GDM1 (cell line): ENCODE data around the gene CD81.

Experiments used
- DNase-seq: peaks from one replicate; lab custom pipeline; 2025; lab: John Stamatoyannopoulos, UW

The CD81 gene

DNA sequence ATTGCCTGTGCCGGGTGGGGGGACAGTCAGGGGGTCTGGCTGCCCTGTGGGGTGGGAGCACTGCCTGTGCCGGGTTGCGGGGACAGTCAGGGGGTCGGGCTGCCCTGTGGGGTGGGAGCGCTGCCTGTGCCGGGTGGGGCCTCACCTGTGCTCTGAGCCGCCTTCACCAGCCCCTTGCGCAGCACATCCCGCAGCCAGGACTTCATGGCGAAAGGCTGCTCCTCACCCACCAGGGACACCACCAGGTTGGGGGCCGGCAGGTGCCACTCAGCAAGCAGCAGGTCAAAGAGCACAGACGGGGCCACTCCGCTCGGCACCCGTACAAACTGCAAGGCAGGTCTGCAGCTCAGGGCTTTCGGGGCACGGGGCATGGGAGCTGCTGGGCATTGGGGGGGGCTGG is 44.9 kb downstream of the CD81 start:
- DNase-seq = no peak

DNA sequence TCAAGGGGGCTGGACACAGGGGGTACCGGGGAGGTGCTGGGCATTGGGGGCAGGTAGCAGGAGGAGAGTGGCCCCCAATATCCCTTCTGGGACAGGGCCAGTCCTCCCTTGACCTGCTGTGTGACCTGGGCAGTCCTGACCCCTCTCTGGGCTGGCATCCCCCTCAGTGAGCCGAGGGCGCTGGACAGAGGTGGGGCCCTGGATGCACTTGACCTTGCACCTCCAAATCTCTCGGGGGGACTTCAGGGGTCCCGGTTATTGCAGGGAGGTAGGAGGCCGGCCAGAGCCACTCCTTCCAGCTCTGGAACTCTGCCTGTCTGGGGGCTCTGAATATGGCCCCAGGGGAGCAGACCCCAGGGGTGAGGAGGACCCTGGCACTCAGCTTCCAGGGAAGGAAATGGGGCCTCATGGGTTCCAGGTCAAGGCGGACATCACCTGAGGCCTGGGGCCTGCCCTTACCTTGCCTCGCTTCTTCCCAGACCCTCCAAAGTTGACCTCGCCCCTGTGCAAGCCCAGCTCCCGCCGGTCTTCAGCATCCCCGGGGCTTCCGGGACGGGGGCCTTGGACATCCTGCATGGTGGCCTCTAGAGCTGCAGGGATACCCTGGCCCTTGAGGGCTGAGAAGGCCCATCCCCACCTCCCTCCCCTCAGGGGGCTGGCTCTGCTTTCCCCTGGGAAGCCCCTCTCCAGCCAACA is 45.5 kb downstream of the CD81 start:
- DNase-seq = no peak

DNA sequence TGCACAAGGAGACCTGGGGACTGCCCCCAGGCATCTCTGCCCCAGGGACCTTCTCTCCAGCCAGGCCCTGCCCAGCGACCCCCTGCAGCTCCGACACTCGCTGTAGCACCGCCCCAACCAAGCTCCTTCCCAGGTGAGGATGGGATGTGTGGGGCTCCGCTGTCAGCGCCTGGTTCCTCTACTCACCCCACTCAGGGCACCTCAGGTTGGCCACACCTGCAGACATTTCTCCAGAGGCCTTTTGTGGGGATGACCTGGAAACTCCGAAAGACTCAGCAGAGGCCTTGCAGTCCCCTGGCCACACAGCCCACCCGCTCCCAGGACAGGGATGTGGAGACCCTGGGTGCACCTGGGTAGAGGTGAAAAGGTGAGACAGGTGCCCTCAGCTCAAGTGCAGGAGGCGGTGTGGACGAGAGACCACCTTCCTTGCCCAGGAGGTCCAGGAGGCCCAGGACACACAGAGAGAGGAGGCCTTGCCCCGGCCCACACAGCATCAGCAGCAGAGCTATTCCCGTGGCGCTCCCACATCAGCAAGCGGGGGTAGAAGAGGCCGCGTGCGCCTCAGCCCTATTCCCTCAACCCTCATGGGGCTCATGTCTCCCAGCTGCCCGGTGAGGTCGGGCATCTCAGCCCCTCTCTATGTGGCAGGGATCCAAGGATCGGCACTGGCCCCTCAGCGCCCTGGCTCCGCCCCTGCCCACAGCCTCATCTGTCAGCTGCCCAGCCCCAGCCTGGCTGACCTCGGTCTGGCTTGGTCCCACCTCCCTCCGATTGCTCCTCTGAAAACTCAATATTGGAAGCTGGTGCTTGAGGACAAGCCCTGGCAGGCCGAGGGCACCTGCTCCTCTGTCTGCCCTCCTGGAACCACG is 46.3 kb downstream of the CD81 start:
- DNase-seq = no peak

DNA sequence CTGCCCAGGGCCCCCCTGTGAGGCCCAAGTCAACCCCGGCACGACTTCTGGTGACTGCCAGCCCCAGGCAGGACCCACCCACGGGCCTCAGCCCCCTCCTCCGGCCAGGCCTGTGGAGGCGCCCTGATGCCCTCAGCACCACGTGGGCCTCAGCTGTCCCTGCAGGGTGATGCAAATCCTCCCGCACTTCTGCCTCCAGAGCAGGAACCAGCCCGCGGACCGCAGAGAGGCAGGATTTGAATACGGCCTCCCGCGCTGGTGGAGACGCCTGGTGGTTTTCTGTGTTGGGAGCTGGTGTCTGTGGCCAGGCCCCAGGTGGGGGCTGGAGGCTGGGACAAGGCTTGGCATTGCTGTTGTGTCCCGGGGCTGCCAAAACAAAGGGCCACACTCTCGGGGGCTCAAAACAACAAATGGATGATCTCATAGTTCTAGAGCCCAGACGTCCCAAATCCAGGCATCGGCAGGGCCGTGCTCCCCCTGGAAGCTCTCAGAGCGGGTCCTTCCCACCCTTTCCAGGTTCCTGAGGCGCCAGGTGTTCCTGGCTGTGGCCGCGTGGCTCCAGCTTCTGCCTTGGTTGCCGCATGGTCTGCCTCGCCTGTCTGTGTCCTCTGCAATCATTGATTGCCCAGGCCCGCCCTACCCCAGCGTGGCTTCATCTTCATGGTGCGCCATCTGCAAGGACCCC is 47.8 kb downstream of the CD81 start:
- DNase-seq = no peak

DNA sequence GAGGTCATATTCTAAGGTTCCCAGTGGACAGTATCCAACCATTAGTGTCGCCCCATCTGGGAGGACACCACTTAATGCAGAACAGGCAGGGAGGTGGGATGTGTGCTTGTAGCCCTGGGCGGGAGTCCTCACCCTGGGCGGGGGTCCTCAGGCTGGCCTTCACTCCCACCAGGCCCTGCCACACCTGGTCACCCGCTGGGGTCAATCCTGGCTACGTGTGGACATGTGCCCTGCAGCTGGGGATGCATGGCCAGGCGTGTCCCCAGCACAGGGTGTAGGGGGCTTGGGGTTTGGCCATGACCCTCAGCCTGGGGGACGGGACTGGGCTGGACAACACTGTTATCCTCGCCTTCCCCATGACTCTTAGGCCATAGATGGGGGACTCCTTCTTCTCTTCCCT is 48.4 kb downstream of the CD81 start:
- no peak for DNase-seq

DNA sequence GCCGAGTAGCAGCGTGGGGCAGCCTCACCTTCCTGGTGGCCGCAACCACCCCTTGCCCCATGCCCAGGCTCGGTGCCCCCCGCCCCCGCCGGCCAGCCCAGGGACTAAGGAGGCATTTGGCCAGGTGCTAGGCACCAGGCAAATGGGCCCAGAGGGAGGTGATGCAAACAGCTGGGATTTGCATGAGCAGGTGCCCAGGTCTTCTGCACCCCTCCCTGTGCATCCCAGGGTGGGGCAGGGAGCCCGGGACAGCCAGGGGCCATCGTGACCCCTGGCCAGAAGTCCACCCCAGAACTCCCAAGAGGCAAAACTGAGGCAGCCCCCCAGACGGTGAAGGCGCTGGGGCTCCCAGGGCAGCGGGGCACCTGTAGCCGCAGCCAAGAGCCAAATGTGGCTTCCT is 49.1 kb downstream of the CD81 start:
- DNase-seq = no peak

DNA sequence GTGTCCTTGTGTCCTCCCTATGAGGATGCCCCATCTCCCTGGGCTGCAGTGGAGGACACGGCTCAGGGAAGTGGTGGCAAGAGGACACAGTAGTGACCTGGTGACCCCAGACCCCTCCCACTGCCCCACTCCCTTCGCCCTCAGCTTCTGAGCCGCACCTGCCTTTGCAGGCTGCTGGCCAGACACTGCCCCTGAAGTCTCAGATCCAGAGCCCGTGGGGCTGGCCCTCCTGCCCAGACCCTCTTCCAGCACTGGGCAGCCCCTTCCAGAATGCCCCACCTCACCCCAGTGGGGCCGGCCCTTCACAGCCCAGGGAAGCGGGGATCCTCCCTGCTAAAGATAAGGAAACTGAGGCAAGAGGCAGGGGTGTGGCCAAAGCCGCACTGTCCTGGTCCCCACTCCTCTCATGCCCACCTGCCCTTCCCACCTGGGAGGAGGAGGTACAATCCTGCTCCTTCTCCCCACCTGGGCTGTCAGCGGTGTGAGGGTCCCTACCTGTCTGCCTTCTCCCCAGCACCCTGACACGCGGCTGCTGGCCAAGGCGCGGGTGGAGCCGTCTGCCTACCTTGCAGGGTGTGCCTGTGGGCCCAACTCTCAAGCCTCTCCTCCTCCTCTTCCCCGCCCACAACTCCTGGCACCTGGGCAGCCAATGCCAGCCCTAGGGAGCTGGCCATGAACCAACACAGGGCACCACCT is 49.9 kb downstream of the CD81 start:
- no peak for DNase-seq

DNA sequence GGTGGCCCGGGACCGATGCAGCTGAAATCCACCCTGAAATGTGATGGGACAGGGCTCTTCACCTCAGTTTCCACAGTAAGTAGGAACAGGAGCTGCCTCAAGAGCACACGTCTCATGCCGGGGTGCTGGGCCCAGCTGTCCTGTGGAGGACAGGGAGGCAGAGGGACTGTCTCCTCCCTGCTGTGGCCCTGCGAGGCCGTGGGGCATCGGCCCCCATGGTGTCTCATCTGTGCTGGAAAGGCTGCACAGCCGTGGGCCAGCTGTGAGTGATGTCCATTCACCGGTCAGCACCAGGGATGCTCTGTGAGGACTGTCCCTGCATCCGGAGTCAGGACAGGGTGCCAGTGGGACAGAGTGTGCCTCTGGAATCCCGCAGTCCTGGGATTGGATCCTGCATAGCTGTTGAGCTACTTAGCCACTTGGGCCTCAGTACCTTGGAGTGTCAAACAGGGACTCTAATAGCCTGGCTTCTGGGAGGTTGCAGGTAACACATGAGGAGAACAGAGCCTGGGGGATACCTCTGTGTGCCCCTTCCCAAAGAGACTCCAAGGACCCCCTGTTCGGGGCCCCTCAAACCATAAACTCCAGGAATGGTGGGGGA is 50.7 kb downstream of the CD81 start:
- DNase-seq = no peak

DNA sequence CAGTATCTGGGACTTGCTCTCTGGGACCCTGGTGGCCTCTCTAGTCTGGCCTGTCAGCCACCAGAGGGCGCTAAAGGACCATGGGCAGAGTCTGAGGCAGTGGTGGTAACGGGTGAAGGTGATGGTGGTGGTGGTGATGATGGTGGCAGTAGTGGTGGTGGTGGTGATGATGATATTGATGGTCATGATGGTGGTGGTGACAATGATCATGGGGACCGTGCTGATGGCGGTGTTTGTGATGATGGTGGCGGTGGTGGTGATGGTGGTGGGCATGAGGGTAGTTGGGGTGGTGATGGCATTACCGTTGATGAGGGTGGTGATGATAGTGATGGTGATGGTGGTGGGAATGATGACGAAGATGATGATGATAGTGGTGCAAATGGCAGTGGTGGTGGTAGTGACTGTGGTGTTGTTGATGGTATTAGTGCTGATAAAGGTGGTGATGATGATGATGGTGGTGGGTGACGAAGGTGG is 51.2 kb downstream of the CD81 start:
- DNase-seq = peak; percentile 50

DNA sequence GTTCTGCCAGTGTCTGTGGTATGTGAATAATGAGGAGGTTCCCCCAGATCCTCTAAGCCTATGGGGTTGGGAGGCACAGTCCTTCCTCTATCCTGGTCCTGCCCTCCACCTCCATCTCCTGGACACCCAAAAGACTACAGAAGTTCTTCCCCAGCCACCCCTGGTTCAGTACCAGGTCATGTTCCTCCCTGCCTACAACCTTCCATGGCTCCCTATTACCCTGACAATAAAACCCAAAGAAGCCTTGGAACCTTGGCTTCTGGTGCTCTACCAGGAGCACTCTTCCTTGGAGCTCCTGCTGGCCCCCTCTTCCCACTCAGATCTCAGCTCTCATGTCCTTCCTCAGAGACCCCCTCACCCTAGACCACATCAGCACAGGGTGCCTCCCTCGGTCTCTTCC is 54.3 kb downstream of the CD81 start:
- DNase-seq = no peak

DNA sequence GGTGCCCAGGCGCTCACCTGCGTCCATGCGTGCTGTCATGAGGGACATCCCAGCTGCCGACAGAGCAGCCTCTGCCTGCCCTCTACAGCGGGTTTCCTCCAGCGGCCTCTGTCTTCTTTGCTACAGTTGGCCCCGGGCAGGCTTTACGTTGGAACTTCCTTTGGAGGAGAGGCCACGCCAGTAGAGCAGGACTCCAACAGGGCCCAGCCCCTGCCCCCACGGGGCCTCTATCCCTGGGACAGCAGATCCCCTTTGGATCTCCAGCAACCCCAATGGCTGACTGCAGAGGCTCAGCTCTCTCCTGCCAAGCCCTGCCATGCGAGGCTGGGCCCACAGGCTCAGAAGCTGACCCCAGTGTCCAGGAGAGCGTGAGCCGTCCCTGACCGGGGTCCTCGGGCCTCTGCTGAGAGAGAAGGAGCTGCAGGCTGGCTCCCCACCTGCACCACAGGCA is 55.1 kb downstream of the CD81 start:
- no peak for DNase-seq

DNA sequence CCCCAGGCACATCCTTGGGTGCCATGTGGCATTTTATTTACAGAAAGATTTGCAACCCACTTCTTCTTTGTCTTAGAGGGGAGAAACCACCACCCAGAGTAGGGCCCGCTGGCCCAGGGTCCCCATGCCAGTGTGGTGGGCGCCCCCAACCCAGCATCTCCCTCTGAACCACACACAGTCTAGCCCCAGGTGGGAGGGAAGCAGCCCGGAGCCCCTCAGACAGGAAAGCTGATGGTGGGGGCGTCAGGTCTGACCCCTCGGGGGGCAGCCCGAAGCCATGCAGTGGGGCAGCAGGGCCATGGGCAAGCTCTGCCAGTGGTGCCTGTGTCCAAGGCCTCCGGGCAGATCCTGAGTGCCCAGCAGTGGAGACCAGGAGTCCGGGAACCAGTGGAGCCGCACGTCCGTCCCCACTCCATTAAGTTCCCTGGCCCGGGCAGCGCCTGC is 55.5 kb downstream of the CD81 start:
- no peak for DNase-seq

DNA sequence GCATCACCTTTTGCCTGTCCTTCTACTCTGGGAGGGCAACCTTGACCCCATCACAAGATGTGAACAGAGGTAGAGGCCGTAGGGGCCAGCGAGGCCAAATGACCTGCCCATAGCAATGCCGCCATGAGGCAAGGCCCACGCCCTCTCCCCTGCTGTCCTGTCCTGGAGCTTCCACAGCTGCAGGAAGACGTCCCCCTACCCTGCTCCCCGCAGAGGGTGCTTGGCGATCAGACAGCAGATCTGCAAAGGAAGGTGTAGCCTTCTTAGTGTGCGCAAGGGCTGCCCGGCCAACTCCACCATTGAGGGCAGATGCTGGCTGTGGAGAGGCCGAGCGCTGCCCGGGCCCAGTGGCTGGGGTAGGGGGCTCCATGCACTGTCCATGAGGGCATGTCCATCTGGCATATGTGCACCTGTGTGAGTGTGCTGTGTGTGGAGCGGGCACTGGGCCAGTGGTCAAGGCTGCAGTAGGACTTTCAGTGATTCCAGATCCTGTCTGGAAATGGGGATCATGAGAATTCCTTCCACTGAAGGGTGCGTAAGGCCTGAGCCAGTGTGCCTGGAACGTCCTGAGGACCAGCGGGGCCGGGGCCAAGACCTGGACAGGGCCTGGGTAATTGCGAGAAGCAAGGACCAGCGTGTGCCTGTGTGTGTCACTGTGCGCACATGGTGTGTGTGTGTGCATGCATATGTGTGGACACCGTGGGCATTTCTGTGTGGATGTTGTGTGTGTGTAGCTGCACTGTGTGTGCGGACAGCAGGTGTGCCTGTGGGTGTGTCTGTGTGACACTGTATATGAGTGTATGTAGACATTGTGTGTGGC is 56.2 kb downstream of the CD81 start:
- no peak for DNase-seq

DNA sequence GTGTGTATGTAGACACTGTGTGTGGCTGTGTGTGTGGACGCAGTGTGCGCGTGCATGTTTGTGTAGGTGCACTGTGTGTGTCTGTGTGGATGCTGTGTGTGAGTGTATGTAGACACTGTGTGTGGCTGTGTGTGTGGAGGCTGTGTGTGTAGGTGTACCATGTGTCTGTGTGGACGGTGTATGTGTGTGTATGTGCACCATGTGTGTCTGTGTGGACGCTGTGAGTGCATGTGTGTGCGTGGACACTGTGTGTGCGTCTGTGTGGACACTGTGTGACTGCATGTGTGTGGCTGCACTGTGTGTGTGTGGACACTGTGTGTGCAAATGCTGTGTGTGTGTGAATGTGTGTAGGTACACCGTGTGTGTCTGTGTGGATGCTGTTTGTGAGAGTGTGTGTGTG is 56.9 kb downstream of the CD81 start:
- no peak for DNase-seq

DNA sequence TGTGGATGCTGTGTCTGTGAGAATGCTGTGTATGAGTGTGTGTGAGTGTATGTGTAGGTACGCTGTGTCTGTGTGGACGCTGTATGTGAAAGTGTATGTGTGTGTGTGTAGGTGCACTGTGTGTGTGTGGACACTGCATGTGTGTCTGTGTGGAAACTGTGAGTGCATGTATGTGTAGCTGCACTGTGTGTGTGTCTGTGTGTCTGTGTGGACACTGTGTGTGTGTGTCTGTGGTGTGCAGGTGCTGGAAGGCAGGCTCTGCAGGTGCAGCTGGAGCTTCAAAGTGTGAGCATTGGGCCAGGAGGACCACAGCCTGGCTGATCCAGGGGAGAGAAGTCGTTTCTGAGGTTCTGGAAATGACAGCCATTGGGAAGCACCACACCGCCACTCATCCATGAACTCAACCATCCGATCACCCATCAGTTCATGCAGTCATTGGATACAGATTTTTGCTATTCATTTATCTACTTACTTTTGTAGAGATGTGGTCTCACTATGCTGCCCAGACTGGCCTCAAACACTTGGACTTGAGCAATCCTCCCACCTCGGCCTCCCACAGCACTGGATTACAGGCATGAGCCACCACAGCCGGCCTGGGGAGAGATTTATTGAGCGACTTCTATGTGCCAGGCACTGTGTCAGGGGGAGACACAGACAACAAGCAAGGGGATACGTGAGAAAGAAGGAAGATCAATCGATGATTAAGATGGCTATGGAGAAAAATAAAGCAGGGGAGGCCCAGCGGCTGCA is 57.6 kb downstream of the CD81 start:
- no peak for DNase-seq

DNA sequence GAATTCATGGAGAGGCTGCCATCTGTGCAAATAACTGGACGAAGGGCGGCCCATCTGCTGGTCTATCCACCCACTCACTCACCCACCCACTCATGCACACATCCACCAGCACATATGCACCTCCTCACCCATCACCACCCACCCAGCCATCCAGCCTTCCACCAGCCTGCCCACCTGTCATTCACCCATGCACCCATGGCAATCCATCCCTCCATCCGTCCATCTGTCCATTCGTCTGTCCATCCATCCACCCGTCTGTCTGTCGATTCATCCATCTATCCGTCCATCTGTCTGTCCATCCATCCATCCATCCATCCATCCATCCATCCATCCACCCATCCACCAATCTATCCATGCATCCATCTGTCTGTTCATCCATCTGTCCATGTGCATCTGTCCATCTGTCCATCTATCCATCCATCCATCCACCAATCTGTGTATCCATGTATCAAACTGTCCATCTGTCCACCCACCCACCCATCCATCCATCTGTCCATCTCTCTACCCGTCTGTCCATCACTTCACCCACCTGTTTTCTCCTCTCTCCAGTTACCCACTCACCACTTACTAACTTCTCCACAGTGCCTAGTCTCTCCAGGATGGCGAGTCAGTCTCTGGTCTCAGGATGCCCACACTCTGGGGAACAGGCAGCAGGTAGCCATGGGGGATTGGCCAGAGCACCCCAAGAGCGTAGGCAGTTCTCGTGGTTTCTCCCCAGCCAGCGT is 58.3 kb downstream of the CD81 start:
- no peak for DNase-seq

DNA sequence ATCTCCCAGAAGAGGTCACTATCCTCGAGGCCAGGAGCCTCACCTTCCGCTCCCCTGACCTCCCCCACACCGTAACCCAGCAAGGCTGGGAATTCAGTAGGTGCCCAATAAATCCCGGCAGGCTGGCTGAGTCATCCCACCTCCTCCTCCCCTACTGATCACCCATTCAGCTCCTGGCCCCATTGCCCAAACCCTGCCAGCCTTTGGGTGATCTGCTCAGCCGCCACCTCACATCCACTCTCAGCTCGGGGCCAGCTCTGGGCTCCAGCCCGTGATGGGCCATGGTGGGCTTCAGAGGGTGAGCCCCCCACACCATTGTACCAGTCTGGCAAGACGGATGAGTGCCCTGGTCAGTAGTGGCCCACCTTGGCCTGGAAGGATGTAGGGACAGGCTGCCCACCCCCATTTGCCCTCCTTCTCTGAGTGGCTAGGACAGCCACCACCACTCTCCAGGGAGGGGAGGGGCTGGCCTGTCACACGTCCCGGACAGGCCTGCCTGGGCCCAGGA is 59.0 kb downstream of the CD81 start:
- DNase-seq = no peak

DNA sequence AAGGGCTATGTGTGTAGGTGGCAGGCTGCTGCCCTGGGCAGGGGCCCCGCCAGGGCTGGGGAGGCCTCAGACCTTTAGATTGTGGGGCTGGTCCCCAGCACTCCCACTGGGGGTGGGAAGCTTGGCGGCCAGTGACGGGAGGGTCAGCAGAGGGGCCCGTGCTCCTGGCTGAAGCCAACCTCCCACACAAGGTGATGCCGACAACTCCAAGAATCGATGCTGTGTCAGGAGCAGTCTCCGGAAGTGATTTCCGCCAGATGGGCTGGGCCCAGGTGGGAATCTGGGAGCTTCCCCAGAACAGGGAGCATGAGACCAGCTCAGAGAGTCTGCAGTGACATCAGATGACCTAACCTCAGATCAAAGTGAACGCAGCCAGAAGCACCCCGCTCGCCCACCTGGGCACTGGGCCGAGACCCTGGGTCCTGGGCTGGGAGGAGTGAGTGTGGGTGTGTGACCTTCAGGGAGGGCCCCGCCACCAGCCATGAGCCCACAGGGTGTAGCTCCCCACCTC is 59.5 kb downstream of the CD81 start:
- no peak for DNase-seq

DNA sequence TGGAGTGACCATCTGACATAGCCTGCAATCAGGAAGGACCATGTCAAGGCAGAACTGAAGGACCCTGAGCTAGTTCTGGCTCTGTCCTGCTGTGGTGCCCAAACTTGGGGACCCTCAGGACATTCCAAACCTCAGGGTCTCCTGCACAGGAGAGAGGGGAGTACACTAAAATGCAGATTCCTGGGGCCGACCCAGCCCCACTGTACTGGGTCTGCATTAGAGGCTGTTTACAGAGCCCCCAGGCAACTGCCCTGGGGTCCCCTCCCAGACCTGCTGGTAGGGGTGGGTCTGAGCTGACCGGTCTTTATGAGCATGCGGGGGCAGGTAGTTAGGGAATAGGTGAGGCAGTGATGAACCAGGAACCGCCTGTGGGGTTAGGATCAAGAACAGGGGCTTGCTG is 60.4 kb downstream of the CD81 start:
- DNase-seq = no peak
